GM12878 (cell line): ENCODE data around the gene GTF3C1. TPM values are rescaled to one million over a fixed set of nuclear protein-coding genes. Genes with fewer than 3 reads are reported as not detected.

Source experiments
- ATAC-seq: fragments of 200-7000 bp; cut with Tn5 transposase; 3 replicates; pipeline ENCODE4 v1.9.1; 2020; ENCODE audit warnings: mild to moderate bottlenecking, moderate library complexity
- BruUV-seq: library from RNA; stranded (reverse); fragments of 400-500 nt; replicated peaks from 2 replicates; lab custom pipeline; 2021; lab: Mats Ljungman, UMichigan
- CTCF ChIA-PET: fragments of 300-600 bp; sonication (Branson Sonifier 250); formaldehyde crosslinking; extraction: SDS; loops from one replicate; lab custom pipeline; 2021; ENCODE audit warnings: inconsistent platforms; lab: Yijun Ruan, JAX
- POLR2A ChIA-PET: fragments of 350-600 bp; formaldehyde crosslinking; extraction: SDS; loops from one replicate; lab custom pipeline; 2021; ENCODE audit warnings: inconsistent platforms; lab: Charles Lee
- RAD21 ChIA-PET: fragments of 300-600 bp; sonication (Branson Sonifier 250); formaldehyde crosslinking; loops from one replicate; lab custom pipeline; 2023; ENCODE audit warnings: antibody characterized with exemption; ENCODE audit not compliant: unreplicated experiment; lab: Charles Lee
- SMC1A ChIA-PET: fragments of 300-600 bp; sonication (Branson Sonifier 250); formaldehyde crosslinking; loops from one replicate; lab custom pipeline; 2023; ENCODE audit not compliant: unreplicated experiment, uncharacterized antibody; lab: Charles Lee
- DNase-seq: peaks from one replicate; pipeline ENCODE4 v3.0.0-alpha.2; 2011; ENCODE audit warnings: low read depth, low spot score
- FAIRE-seq: peaks from 3 replicates; lab custom pipeline; 2011; peaks lifted over from hg19 to GRCh38; lab: Jason Lieb, UNC
- H2AFZ ChIP-seq: 2 replicates; pipeline ENCODE4 v1.6.0; 2011; ENCODE audit warnings: low read depth, low read length, control low read depth; ENCODE audit not compliant: control insufficient read depth
- H3K27ac ChIP-seq: 2 replicates; pipeline ENCODE4 v1.5.1; 2011; ENCODE audit warnings: control low read depth; ENCODE audit not compliant: control insufficient read depth, insufficient read depth
- H3K27me3 ChIP-seq, 2 experiments: replicated peaks in 1 of 2; 2 replicates each; pipeline versions ENCODE4 v1.6.0 to v1.6.1; 2011; ENCODE audit warnings: low read length in 1 of 2; ENCODE audit not compliant: control insufficient read depth in 2 of 2, insufficient read depth in 2 of 2
- H3K36me3 ChIP-seq, 2 experiments: 2 replicates each; pipeline ENCODE4 v1.5.1; 2011; ENCODE audit warnings: low read length in 1 of 2; ENCODE audit not compliant: control insufficient read depth in 2 of 2, insufficient read depth in 2 of 2
- H3K4me1 ChIP-seq: 2 replicates; pipeline ENCODE4 v1.6.1; 2011; ENCODE audit warnings: mild to moderate bottlenecking, low read length, moderate library complexity, mixed read lengths; ENCODE audit not compliant: control insufficient read depth, insufficient read depth
- H3K4me2 ChIP-seq: 2 replicates; pipeline ENCODE4 v1.6.0; 2011; ENCODE audit warnings: control low read depth; ENCODE audit not compliant: control insufficient read depth, insufficient read depth
- H3K4me3 ChIP-seq: fragments of 200-600 bp; sonication (generic); 2 replicates; pipeline ENCODE4 v1.5.1; 2016
- H3K79me2 ChIP-seq: 2 replicates; pipeline ENCODE4 v1.6.0; 2011; ENCODE audit warnings: low read length; ENCODE audit not compliant: control insufficient read depth, insufficient read depth
- H3K9ac ChIP-seq: 2 replicates; pipeline ENCODE4 v1.8.0; 2011; ENCODE audit warnings: low read length, control low read depth, mixed read lengths; ENCODE audit not compliant: control insufficient read depth, insufficient read depth
- H3K9me3 ChIP-seq: replicated peaks from 3 replicates; pipeline ENCODE4 v1.5.1; 2011; ENCODE audit warnings: mild to moderate bottlenecking, low read length; ENCODE audit not compliant: control insufficient read depth, insufficient read depth
- H4K20me1 ChIP-seq: 2 replicates; pipeline ENCODE4 v1.6.0; 2011; ENCODE audit not compliant: control insufficient read depth, insufficient read depth
- ASH2L ChIP-seq: fragments of 300-600, 200-600 bp; sonication (generic); IDR thresholded peaks from 2 replicates; pipeline ENCODE4 v1.6.1; 2017; ENCODE audit warnings: low read depth, mild to moderate bottlenecking, borderline replicate concordance
- BCL11A ChIP-seq: IDR thresholded peaks from 2 replicates; pipeline ENCODE4 v1.6.1; 2011; ENCODE audit warnings: low read depth, low read length
- NBN ChIP-seq: fragments of 450-650 bp; IDR thresholded peaks from 2 replicates; pipeline ENCODE4 v1.6.1; 2016
- PAX5 ChIP-seq: IDR thresholded peaks from 2 replicates; pipeline ENCODE4 v1.6.1; 2011; ENCODE audit warnings: low read depth, low read length, borderline replicate concordance
- SMAD5 ChIP-seq: IDR thresholded peaks from 2 replicates; pipeline ENCODE4 v1.6.1; 2016; ENCODE audit warnings: antibody characterized with exemption, low read depth
- SPI1 ChIP-seq: IDR thresholded peaks from 2 replicates; pipeline ENCODE4 v1.6.1; 2011; ENCODE audit warnings: low read depth, mild to moderate bottlenecking, low read length, moderate library complexity, borderline replicate concordance; ENCODE audit not compliant: insufficient read depth
- WGBS: methylation state at CpG from one replicate; pipeline ENCODE4 v1.1.6; 2016; ENCODE audit warnings: low lambda C conversion rate; ENCODE audit not compliant: insufficient replicate concordance, insufficient coverage; ENCODE audit errors: missing lambda C conversion rate; 5-methylcytosine and 5-hydroxymethylcytosine counted together
- in situ Hi-C: fragments of 300-500 bp; cut with MboI; formaldehyde crosslinking; loops from 9 replicates; pipeline ENCODE4 v1.14.3; 2018; ENCODE audit warnings: mixed read lengths
- intact Hi-C: fragments of 100-400 bp; cut with micrococcal nuclease; formaldehyde crosslinking; loops from one replicate; pipeline ENCODE4 v1.14.2; 2022; ENCODE audit not compliant: unreplicated experiment
- polyA plus RNA-seq, 11 experiments: library from polyadenylated mRNA; depleted of rRNA in 4 of 11; unstranded in 6 of 11; stranded (reverse) in 5 of 11; fragments of >200 nt; fragmentation: Nextera tagmentation in 4 of 11; fragmentation: Illumina TruSeq in 1 of 11; extraction: Ambion mirVana in 4 of 11; extraction: Trizol in 1 of 11; gene quantifications; 1 replicate in 1 of 11; 2 replicates in 10 of 11; pipeline versions ENCODE4 v1.2.1 to v1.2.3, GENCODE V29; 2011 to 2016; ENCODE audit warnings: inconsistent platforms in 2 of 11, missing spikeins in 2 of 11, low read depth in 1 of 11
- total RNA-seq, 4 experiments: library from RNA; depleted of rRNA in 3 of 4; stranded (reverse); fragments of >200 nt in 3 of 4; fragmentation: Illumina TruSeq in 1 of 4; extraction: Trizol in 1 of 4; gene quantifications; 2 replicates each; pipeline versions ENCODE4 v1.2.1 to v1.2.3, GENCODE V29; 2013 to 2021

The GTF3C1 gene
- total and polyA plus RNA-seq, 10 of the 15 experiments (the other 5 are each of a cell fraction or from before 2014, with no cell fraction given), result 0.98 to 60.9 (median 34.3) TPM

DNA sequence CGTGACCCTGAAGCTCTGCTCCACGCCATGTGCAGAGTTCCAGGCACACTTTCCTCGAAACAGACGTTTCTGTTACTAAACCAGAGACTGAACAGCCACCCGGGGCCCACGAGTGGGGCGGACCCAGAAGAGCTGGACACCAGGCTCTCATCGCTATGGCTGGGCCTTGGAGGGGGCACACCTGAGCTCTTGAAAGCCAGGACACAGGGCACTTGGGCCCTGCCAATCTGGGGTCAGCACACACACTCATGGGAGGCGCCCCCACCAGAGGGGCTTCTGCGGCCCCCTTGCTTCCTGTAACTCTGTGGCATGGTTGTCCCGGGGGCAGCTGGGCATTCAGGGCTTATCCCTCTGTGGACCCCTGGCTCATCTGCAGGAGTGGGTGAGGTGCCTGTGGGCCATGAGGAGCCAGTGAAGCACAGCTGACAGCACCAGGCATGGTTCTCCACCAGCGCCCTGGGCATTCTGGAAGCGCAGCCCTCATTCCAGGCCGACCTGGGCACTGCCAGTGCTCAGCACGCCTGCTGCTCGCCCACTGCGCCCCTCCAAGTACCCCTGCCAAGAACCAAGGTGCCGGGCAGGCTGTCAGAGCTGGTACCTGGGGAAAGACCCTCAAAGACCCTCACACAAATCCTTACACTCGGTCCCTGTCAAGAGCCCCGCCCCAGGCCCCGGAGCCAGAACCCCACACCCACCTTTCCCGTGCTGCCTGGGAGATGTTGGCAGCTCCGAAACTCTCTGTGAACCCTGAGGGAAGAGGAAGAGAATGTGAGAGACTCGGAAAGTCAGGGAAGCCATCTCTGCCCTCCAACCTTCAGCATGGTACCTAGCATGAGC is 86.6 kb downstream of the GTF3C1 start:
- H2AFZ ChIP-seq, result no peak overlapping the region
- ChIA-PET SMC1A (no interaction called here), POLR2A (no interaction called here), CTCF (interaction anchor here (1.0 kb wide), 1 partner anchor 94 kb away, joined by 3 read pairs; no protein-coding TSS in a partner anchor)
- no peak overlapping the region for H3K9ac ChIP-seq
- H3K9me3 ChIP-seq, result no peaks in the 10 kb centered on the region
- H4K20me1 ChIP-seq, result no peaks in the 10 kb centered on the region
- H3K27me3 ChIP-seq, result no peaks in the 10 kb centered on the region
- intact Hi-C loops, result no loop called here
- ATAC-seq (no peak), DNase-seq (no peak), FAIRE-seq (no peak)
- H3K79me2 ChIP-seq, result no peaks in the 10 kb centered on the region
- in situ Hi-C loops, result no loop called here
- no peak overlapping the region for H3K4me2 ChIP-seq
- peaks cover 8 to 14% of the 10 kb centered on the region in 2 experiments; a peak in 3 of 4 replicates for H3K36me3 ChIP-seq
- 88% methylated on average over 24 of the region's 24 CpGs for WGBS
- no peaks in the 10 kb centered on the region for H3K4me1 ChIP-seq
- BruUV-seq, result no TSS peak
- no peak overlapping the region for H3K27ac ChIP-seq
- TF ChIP-seq SMAD5 (no peak), ASH2L (no peak), BCL11A (no peak), NBN (no peak)
- TF ChIP-seq, all 136 proteins: peak for 0
- RAD21 ChIA-PET, result no interaction called here
- no peak overlapping the region for H3K4me3 ChIP-seq

- intact Hi-C loops (no loop called here), in situ Hi-C loops (no loop called here)
- H4K20me1 ChIP-seq, result no peaks in the 10 kb centered on the region
- no peak overlapping the region for H3K27ac ChIP-seq
- RAD21 ChIA-PET, result no interaction called here
- WGBS, result 78% methylated on average over 18 of the region's 18 CpGs
- SMC1A ChIA-PET, result no interaction called here
- no peaks in the 10 kb centered on the region for H3K27me3 ChIP-seq
- ATAC-seq (no peak), FAIRE-seq (no peak), DNase-seq (no peak)
- H3K4me1 ChIP-seq, result no peaks in the 10 kb centered on the region
- no peak overlapping the region for H3K4me3 ChIP-seq
- H2AFZ ChIP-seq, result no peak overlapping the region
- TF ChIP-seq PAX5 (0 out of 2 replicates have a peak, but pooled peaks have one; percentile 6), SPI1 (no peak)
- H3K79me2 ChIP-seq, result no peaks in the 10 kb centered on the region
- POLR2A ChIA-PET, result no interaction called here
- CTCF ChIA-PET, result interaction anchor here (1.0 kb wide), 1 partner anchor 93 kb away, joined by 3 read pairs; no protein-coding TSS in a partner anchor
- BruUV-seq, result no TSS peak
- H3K9me3 ChIP-seq, result no peaks in the 10 kb centered on the region
- peaks cover 3 to 14% of the 10 kb centered on the region in 2 experiments; a peak in 3 of 4 replicates for H3K36me3 ChIP-seq
- H3K9ac ChIP-seq, result no peak overlapping the region
- H3K4me2 ChIP-seq, result no peak overlapping the region
Measured at GRCh38 chr16:27462200-27462845, 87.4 kb downstream of the GTF3C1 start.
